ENCODE data around the gene EIF5B. TPM values are rescaled to one million over a fixed set of nuclear protein-coding genes. Genes with fewer than 3 reads are reported as not detected.

Gene EIF5B
- total and polyA plus RNA-seq, 2 of the 8 experiments (the other 6 are each of a cell fraction or from before 2014, with no cell fraction given): 10.7 to 64.5 TPM

DNA sequence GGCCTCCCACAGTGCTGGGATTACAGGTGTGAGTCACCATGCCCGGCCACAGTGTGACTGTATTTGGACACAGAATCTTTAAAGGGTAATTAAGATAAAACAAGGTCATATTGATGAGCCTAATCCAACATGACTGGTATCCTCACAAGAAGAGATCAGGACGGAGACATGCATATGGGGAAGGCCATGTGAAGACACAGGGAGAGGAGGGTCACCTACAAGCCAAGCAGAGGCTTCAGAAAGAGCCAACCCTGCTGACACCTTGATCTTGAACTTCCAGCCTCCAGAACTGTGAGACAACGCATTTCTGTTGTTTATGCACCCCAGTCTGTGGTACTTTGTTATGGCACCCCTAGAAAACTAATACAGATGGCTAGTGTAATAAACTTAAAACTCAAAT, 80.2 kb downstream of the EIF5B start:
- Histone ChIP-seq H2AFZ (ENCODE audit: low read length) (no peak overlapping the region), H3K14ac (ENCODE audit: insufficient read length) (no peak overlapping the region), H4K8ac (ENCODE audit: extremely low read depth, insufficient read depth, low read length) (no peak overlapping the region), H3K18ac (ENCODE audit: extremely low read depth, low read length) (no peak overlapping the region), H3K23me2 (ENCODE audit: low read depth, low read length) (no peaks in the 10 kb centered on the region), H4K91ac (replicated peaks; ENCODE audit: insufficient read length, low read length) (no peak overlapping the region), H3K27ac (ENCODE audit: low read depth, low read length) (no peak overlapping the region), H3K4ac (replicated peaks; ENCODE audit: insufficient read length, low read depth, low read length) (no peak overlapping the region), H2BK15ac (ENCODE audit: low read length) (no peak overlapping the region), H2BK120ac (replicated peaks; ENCODE audit: low read depth, low read length) (no peak overlapping the region), H2BK20ac (ENCODE audit: low read length) (no peak overlapping the region), H2BK5ac (ENCODE audit: low read depth, low read length) (no peak overlapping the region), H3K23ac (ENCODE audit: insufficient read length) (no peak overlapping the region), H3K4me2 (ENCODE audit: insufficient read depth in 1 of 2, low read depth in 2 of 2, low read length in 2 of 2) (no peak overlapping the region), H3K56ac (replicated peaks; ENCODE audit: insufficient read length, low read depth, low read length) (no peak overlapping the region), H3K27me3 (replicated peaks in 1 of 4; ENCODE audit: control insufficient read depth in 3 of 4, extremely low read depth in 1 of 4, insufficient read depth in 3 of 4, low read length in 3 of 4) (no peaks in the 10 kb centered on the region), H3K4me3 (ENCODE audit: extremely low read depth in 1 of 4, insufficient read depth in 2 of 4, low read depth in 3 of 4, low read length in 4 of 4) (no peak overlapping the region), H3K36me3 (ENCODE audit: control insufficient read depth in 2 of 4, insufficient read depth in 4 of 4, low read length in 3 of 4) (peaks cover 2 to 55% (median 25%) of the 10 kb centered on the region in 4 experiments), H3K79me2 (ENCODE audit: control insufficient read depth in 1 of 2, insufficient read depth in 2 of 2, low read length in 2 of 2) (no peaks in the 10 kb centered on the region), H3K79me1 (ENCODE audit: low read depth, low read length) (no peaks in the 10 kb centered on the region), H2AK5ac (ENCODE audit: low read depth, low read length) (no peak overlapping the region), H3K4me1 (replicated peaks in 1 of 4; ENCODE audit: control insufficient read depth in 3 of 4, insufficient read depth in 4 of 4, low read length in 3 of 4) (no peaks in the 10 kb centered on the region), H4K20me1 (replicated peaks in 1 of 2; ENCODE audit: control insufficient read depth in 1 of 2, insufficient read depth in 2 of 2, low read length in 2 of 2) (no peaks in the 10 kb centered on the region), H4K5ac (ENCODE audit: insufficient read length, low read depth, low read length) (no peak overlapping the region), H2BK12ac (ENCODE audit: low read depth, low read length) (no peak overlapping the region), H3K9ac (replicated peaks in 1 of 4; ENCODE audit: extremely low read depth in 1 of 4, low read depth in 3 of 4, low read length in 3 of 4) (no peak overlapping the region), H3K9me3 (ENCODE audit: insufficient read depth in 2 of 2, low read depth in 1 of 2, low read length in 1 of 2) (no peaks in the 10 kb centered on the region)
- 92% methylated on average over 3 of the region's 3 CpGs; no CpG with 5 or more reads in 1 of the 2 experiments for WGBS, 2 experiments (ENCODE audit: extremely low coverage in 1 of 2, insufficient coverage in 1 of 2, insufficient read length in 1 of 2, insufficient replicate concordance in 2 of 2, low coverage in 1 of 2, low lambda C conversion rate in 2 of 2, missing lambda C conversion rate in 1 of 2)
- no peak for FAIRE-seq
- no peak for DNase-seq (ENCODE audit: low read depth in 1 of 2, low spot score in 2 of 2)
- TF ChIP-seq NANOG (IDR thresholded peaks at IDR 0.05; ENCODE audit: insufficient read depth, low read depth, low read length, poor library complexity, severe bottlenecking): no peak
- no peak for TF ChIP-seq KDM1A (IDR thresholded peaks at IDR 0.05; ENCODE audit: borderline replicate concordance, low read length)
- no peak for TF ChIP-seq RBBP5 (IDR thresholded peaks at IDR 0.05; ENCODE audit: borderline replicate concordance, low read depth, low read length)
- TF ChIP-seq RXRA (IDR thresholded peaks at IDR 0.05; ENCODE audit: insufficient read depth, low read depth, low read length): no peak
- TF ChIP-seq SRF (IDR thresholded peaks at IDR 0.05; ENCODE audit: low read depth, low read length): no peak
- CTCF ChIA-PET (ENCODE audit: partially characterized antibody): interaction anchor here (1.2 kb wide), 1 partner anchor 11 kb away, joined by 3 read pairs; no protein-coding TSS in a partner anchor
- POLR2A ChIA-PET (ENCODE audit: partially characterized antibody): no interaction called here

Data from H1 (cell line).